ENCODE measurements around the gene DDA1. TPM values are rescaled to one million over a fixed set of nuclear protein-coding genes. Genes with fewer than 3 reads are reported as not detected.

The DDA1 gene
- total RNA-seq, 1 donor from 2014 or later, result 50.2 TPM

DNA sequence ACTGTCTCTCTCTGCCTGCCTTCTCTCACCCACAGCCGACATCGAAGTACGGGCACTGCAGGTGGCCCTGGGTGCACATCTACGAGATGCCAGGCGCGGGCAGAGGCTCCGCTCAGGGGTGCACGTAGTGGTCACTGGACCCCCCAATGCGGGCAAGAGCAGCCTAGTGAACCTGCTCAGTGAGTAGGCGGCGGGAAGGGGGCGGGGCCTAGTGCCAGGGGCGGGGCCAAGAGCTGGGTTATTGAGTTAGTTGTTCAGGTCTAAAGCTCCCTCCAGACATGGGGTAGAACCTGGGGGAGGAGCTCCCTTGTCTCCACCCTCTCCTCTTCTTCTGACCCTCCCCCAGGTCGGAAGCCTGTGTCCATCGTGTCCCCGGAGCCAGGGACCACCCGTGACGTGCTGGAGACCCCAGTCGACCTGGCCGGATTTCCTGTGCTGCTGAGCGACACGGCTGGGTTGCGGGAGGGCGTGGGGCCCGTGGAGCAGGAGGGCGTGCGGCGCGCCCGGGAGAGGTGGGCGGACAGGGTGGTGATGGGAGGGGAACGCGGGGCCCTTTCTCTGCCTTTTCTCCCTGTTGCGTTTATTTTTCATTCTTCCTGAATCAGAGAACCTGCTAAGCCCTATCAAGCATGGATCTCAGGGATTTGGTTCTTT lies 29.9 kb downstream of the DDA1 start:
- intact Hi-C loops (cut with micrococcal nuclease), result no loop called here
- Mint-ChIP-seq H3K27me3 (ENCODE audit: insufficient read depth) (no peaks in the 10 kb centered on the region), H3K9me3 (no peaks in the 10 kb centered on the region), H3K4me3 (peak overlapping the region; percentile 87), H3K4me1 (ENCODE audit: low read depth) (peaks cover 6% of the 10 kb centered on the region), H3K36me3 (ENCODE audit: low read depth) (peaks cover 2% of the 10 kb centered on the region), H3K27ac (no peak overlapping the region)
- no peak for DNase-seq (ENCODE audit: low spot score)

DNA sequence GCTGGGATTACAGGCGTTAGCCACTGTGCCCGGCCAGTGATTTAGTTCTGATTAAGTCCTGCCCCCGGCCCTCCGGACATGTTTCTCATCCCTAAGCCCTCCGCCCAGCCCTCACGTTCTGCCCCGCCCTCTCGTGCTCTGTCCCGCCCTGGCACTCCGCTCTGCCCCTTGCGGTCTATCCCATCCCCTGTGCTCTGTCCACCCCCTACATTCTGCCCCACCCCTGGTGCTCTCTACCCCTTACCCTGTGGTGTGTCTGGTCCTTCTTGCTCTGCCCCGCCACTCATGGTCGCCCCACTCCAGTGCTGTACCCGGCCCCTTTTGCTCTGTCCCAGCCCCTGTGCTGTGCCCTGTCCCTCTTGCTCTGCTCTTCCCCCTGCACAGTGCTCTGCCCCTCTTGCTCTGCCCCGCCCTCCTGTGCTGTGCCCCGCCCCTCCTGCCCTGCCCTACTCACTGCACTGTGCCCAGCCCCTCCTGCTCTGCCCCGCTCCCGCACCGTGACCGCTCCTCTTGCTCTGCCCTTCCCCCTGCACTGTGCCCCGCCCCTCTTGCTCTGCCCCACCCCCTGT lies 31.0 kb downstream of the DDA1 start:
- no peak for DNase-seq (ENCODE audit: low spot score)
- Mint-ChIP-seq H3K9me3 (no peaks in the 10 kb centered on the region), H3K36me3 (ENCODE audit: low read depth) (peaks cover 2% of the 10 kb centered on the region), H3K4me1 (ENCODE audit: low read depth) (peaks cover under 1% of the 10 kb centered on the region), H3K27ac (no peak overlapping the region), H3K27me3 (ENCODE audit: insufficient read depth) (no peaks in the 10 kb centered on the region), H3K4me3 (no peak overlapping the region)
- intact Hi-C loops (cut with micrococcal nuclease), result no loop called here

DNA sequence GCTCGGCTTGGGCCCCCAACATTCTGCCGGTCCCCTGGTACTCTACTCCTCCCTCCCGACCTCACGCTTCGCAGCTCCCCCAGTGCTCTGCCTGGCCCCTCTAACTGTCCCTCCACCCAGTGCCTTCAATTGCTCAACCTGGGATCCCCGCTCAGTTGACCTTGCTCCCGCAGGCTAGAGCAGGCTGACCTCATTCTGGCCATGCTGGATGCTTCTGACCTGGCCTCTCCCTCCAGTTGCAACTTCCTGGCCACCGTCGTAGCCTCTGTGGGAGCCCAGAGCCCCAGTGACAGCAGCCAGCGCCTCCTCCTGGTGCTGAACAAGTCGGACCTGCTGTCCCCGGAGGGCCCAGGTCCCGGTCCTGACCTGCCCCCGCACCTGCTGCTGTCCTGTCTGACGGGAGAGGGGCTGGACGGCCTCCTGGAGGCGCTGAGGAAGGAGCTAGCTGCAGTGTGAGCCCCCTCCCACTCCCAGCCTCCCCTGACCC lies 31.6 kb downstream of the DDA1 start:
- intact Hi-C loops (cut with micrococcal nuclease), result no loop called here
- H3K4me3 Mint-ChIP-seq, result no peak overlapping the region
- H3K27me3 Mint-ChIP-seq (ENCODE audit: insufficient read depth), result no peaks in the 10 kb centered on the region
- H3K36me3 Mint-ChIP-seq (ENCODE audit: low read depth), result peaks cover 2% of the 10 kb centered on the region
- no peak for DNase-seq (ENCODE audit: low spot score)
- H3K9me3 Mint-ChIP-seq, result no peaks in the 10 kb centered on the region
- H3K27ac Mint-ChIP-seq, result no peak overlapping the region
- peaks cover under 1% of the 10 kb centered on the region for H3K4me1 Mint-ChIP-seq (ENCODE audit: low read depth)

GRCh38 chr19:17341386-17341785 lies 32.0 kb downstream of the DDA1 start:
- H3K27ac Mint-ChIP-seq, result no peak overlapping the region
- intact Hi-C loops (cut with micrococcal nuclease), result no loop called here
- peaks cover 2% of the 10 kb centered on the region for H3K36me3 Mint-ChIP-seq (ENCODE audit: low read depth)
- no peaks in the 10 kb centered on the region for H3K27me3 Mint-ChIP-seq (ENCODE audit: insufficient read depth)
- peaks cover 6% of the 10 kb centered on the region for H3K4me1 Mint-ChIP-seq (ENCODE audit: low read depth)
- DNase-seq (ENCODE audit: low spot score), result no peak
- H3K4me3 Mint-ChIP-seq, result peak overlapping the region; percentile 15
- no peaks in the 10 kb centered on the region for H3K9me3 Mint-ChIP-seq

DNA sequence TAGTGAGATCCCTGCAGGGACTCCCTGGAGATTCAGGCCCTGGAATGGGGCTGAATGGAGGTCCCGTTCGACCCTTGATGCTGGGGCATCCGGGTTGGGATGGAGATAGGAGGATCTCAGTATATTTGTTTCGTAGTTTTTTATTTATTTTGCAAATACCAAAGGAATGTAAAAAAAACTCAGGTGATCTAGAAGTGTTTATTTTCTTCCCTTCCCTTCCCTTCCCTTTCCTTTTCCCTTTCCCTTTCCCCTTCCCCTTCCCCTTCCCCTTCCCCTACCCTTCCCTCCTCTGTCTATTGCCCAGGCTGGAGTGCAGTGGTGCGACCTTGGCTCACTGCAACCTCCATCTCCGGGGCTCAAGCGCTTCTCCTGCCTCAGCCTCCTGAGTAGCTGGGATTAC lies 32.5 kb downstream of the DDA1 start:
- intact Hi-C loops (cut with micrococcal nuclease), result no loop called here
- Mint-ChIP-seq H3K36me3 (ENCODE audit: low read depth) (peaks cover 2% of the 10 kb centered on the region), H3K27me3 (ENCODE audit: insufficient read depth) (no peaks in the 10 kb centered on the region), H3K4me1 (ENCODE audit: low read depth) (peaks cover 9% of the 10 kb centered on the region), H3K9me3 (no peaks in the 10 kb centered on the region), H3K4me3 (no peak overlapping the region), H3K27ac (no peak overlapping the region)
- no peak for DNase-seq (ENCODE audit: low spot score)

GRCh38 chr19:17346109-17346671 lies 36.8 kb downstream of the DDA1 start:
- peak; percentile 71 for DNase-seq (ENCODE audit: low spot score)
- Mint-ChIP-seq H3K36me3 (ENCODE audit: low read depth) (no peaks in the 10 kb centered on the region), H3K27ac (no peak overlapping the region), H3K4me1 (ENCODE audit: low read depth) (peaks cover 9% of the 10 kb centered on the region), H3K27me3 (ENCODE audit: insufficient read depth) (peaks cover 9% of the 10 kb centered on the region), H3K9me3 (no peaks in the 10 kb centered on the region), H3K4me3 (no peak overlapping the region)
- intact Hi-C loops (cut with micrococcal nuclease), result loop anchor here (1.0 kb wide), 3 partner anchors 40 to 120 kb away; no protein-coding TSS in a partner anchor

GRCh38 chr19:17347361-17347760 lies 38.0 kb downstream of the DDA1 start:
- no peak overlapping the region for H3K4me3 Mint-ChIP-seq
- peaks cover 14% of the 10 kb centered on the region for H3K27me3 Mint-ChIP-seq (ENCODE audit: insufficient read depth)
- no peak for DNase-seq (ENCODE audit: low spot score)
- intact Hi-C loops (cut with micrococcal nuclease), result no loop called here
- H3K36me3 Mint-ChIP-seq (ENCODE audit: low read depth), result no peaks in the 10 kb centered on the region
- no peak overlapping the region for H3K27ac Mint-ChIP-seq
- peaks cover 14% of the 10 kb centered on the region for H3K4me1 Mint-ChIP-seq (ENCODE audit: low read depth)
- H3K9me3 Mint-ChIP-seq, result no peaks in the 10 kb centered on the region

GRCh38 chr19:17347877-17348276 lies 38.5 kb downstream of the DDA1 start:
- Mint-ChIP-seq H3K9me3 (no peaks in the 10 kb centered on the region), H3K4me1 (ENCODE audit: low read depth) (peaks cover 14% of the 10 kb centered on the region), H3K36me3 (ENCODE audit: low read depth) (no peaks in the 10 kb centered on the region), H3K4me3 (no peak overlapping the region), H3K27me3 (ENCODE audit: insufficient read depth) (peaks cover 14% of the 10 kb centered on the region), H3K27ac (no peak overlapping the region)
- intact Hi-C loops (cut with micrococcal nuclease), result no loop called here
- no peak for DNase-seq (ENCODE audit: low spot score)

- Mint-ChIP-seq H3K36me3 (ENCODE audit: low read depth) (no peaks in the 10 kb centered on the region), H3K9me3 (no peaks in the 10 kb centered on the region), H3K27ac (no peak overlapping the region), H3K27me3 (ENCODE audit: insufficient read depth) (peaks cover 17% of the 10 kb centered on the region), H3K4me3 (no peak overlapping the region), H3K4me1 (ENCODE audit: low read depth) (peaks cover 14% of the 10 kb centered on the region)
- intact Hi-C loops (cut with micrococcal nuclease), result no loop called here
- no peak for DNase-seq (ENCODE audit: low spot score)
Measured at GRCh38 chr19:17348700-17349099, 39.3 kb downstream of the DDA1 start.

- Mint-ChIP-seq H3K4me3 (no peak overlapping the region), H3K27me3 (ENCODE audit: insufficient read depth) (peaks cover 17% of the 10 kb centered on the region)
Measured at GRCh38 chr19:17351815-17352435, 42.6 kb downstream of the DDA1 start.

DNA sequence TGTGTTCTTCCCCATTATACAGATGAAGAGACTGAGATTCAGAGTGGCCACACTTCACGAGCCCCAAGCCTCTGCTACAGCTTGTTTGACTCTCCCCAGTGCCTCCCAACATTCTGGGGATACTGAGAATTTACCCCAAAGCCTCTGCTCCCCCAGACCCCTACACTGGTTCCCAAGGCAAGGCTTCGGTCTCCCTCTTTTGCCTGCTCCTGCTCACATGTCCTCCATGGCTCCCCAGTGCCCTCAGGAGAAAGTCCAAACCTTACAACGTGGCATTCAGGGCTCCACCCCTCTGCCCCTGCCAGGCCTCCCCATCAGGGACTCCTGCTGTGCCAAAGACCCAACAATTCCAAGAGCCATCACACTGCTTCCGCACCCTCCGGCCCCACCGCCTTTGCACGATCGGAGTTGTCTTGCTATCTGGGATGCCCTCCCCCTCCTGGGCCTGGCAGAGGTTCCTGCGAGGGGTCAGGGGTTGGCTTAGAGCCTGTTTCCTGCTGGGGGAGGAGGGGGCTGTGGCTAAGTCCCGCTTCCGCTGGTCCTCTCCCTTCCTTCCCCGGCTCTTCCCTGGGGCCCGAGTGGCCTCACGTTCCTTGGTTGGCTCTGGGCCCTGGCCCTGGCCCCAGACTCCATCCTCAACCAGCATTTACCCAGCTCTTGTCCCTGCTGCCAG lies 43.4 kb downstream of the DDA1 start:
- peaks cover 5% of the 10 kb centered on the region for H3K4me1 Mint-ChIP-seq (ENCODE audit: low read depth)
- no peaks in the 10 kb centered on the region for H3K36me3 Mint-ChIP-seq (ENCODE audit: low read depth)
- H3K9me3 Mint-ChIP-seq, result no peaks in the 10 kb centered on the region
- no peak for DNase-seq (ENCODE audit: low spot score)
- no peak overlapping the region for H3K27ac Mint-ChIP-seq
- H3K4me3 Mint-ChIP-seq, result no peak overlapping the region
- peaks cover 15% of the 10 kb centered on the region for H3K27me3 Mint-ChIP-seq (ENCODE audit: insufficient read depth)
- intact Hi-C loops (cut with micrococcal nuclease), result no loop called here

More at GRCh38 chr19:17351815-17352435, 42.6 kb downstream of the DDA1 start:
- intact Hi-C loops (cut with micrococcal nuclease), result no loop called here
- H3K36me3 Mint-ChIP-seq (ENCODE audit: low read depth), result no peaks in the 10 kb centered on the region
- peaks cover 5% of the 10 kb centered on the region for H3K4me1 Mint-ChIP-seq (ENCODE audit: low read depth)
- H3K9me3 Mint-ChIP-seq, result no peaks in the 10 kb centered on the region
- no peak overlapping the region for H3K27ac Mint-ChIP-seq
- no peak for DNase-seq (ENCODE audit: low spot score)

DNA sequence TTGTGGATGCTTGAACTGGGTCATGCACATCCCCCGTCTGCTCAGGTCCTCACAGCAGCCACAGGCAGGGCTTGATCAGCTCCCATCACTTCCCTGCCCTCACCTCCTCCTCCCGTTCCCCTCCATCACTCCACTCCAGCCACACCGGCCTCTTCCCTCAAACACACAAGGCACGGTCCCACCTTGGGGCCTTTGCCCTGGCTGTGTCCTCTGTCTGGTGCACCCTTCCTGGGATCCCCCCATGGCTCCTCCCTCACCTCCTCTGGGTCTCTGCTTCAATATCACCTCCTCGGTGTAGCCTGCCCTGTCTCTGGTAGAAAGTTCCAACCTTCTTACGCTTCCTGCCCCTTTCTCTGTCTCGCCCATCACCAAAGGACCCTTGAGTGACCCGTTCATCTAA lies 44.0 kb downstream of the DDA1 start:
- Mint-ChIP-seq H3K27me3 (ENCODE audit: insufficient read depth) (peaks cover 16% of the 10 kb centered on the region), H3K4me3 (no peak overlapping the region), H3K27ac (no peak overlapping the region), H3K4me1 (ENCODE audit: low read depth) (peaks cover 5% of the 10 kb centered on the region), H3K9me3 (no peaks in the 10 kb centered on the region), H3K36me3 (ENCODE audit: low read depth) (no peaks in the 10 kb centered on the region)
- intact Hi-C loops (cut with micrococcal nuclease), result no loop called here
- DNase-seq (ENCODE audit: low spot score), result no peak
